Neural progenitor cell (in vitro differentiated cells): ENCODE data around the gene WNT3A.

Experiments used
- EZH2 ChIP-seq: fragments of 200-600 bp; sonication (generic); IDR thresholded peaks from 2 replicates; pipeline ENCODE4 v1.6.1; 2017; ENCODE audit warnings: antibody characterized with exemption, mild to moderate bottlenecking, moderate library complexity
- EZH2phosphoT487 ChIP-seq: fragments of 200-600 bp; sonication (generic); IDR thresholded peaks from 2 replicates; pipeline ENCODE4 v1.6.1; 2017; ENCODE audit warnings: antibody characterized with exemption
- TF ChIP-seq, protein P1 (sequence below): fragments of 200-600 bp; sonication (generic); IDR thresholded peaks from 2 replicates; pipeline ENCODE4 v1.5.1; 2017; ENCODE audit warnings: antibody characterized with exemption, mild to moderate bottlenecking

DNA sequence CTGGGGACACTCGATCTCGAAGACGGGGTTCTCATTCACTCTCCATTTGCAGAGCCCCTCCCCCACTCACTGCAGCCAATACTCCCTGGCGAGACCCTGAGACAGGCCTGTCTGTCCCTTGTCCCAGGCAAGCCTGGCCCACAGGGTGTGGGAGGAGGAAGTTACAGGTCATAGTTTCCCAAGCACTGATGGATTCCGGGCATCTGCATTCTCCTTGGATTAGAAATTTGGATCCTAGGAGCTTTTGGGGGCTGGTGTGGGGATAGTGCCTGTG lies 11.3 kb downstream of the WNT3A start:
- TF ChIP-seq, protein P1, sequence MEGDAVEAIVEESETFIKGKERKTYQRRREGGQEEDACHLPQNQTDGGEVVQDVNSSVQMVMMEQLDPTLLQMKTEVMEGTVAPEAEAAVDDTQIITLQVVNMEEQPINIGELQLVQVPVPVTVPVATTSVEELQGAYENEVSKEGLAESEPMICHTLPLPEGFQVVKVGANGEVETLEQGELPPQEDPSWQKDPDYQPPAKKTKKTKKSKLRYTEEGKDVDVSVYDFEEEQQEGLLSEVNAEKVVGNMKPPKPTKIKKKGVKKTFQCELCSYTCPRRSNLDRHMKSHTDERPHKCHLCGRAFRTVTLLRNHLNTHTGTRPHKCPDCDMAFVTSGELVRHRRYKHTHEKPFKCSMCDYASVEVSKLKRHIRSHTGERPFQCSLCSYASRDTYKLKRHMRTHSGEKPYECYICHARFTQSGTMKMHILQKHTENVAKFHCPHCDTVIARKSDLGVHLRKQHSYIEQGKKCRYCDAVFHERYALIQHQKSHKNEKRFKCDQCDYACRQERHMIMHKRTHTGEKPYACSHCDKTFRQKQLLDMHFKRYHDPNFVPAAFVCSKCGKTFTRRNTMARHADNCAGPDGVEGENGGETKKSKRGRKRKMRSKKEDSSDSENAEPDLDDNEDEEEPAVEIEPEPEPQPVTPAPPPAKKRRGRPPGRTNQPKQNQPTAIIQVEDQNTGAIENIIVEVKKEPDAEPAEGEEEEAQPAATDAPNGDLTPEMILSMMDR = no peak
- TF ChIP-seq EZH2 (no peak), EZH2phosphoT487 (no peak)
